ENCODE measurements around the gene ENSA.
"Not testable (repeated sequence)": the region's sequence is repeated elsewhere in the genome, so short reads cannot be mapped to it uniquely, and the experiment has no call there.

ENSA gene, protein sequence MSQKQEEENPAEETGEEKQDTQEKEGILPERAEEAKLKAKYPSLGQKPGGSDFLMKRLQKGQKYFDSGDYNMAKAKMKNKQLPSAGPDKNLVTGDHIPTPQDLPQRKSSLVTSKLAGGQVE

DNA sequence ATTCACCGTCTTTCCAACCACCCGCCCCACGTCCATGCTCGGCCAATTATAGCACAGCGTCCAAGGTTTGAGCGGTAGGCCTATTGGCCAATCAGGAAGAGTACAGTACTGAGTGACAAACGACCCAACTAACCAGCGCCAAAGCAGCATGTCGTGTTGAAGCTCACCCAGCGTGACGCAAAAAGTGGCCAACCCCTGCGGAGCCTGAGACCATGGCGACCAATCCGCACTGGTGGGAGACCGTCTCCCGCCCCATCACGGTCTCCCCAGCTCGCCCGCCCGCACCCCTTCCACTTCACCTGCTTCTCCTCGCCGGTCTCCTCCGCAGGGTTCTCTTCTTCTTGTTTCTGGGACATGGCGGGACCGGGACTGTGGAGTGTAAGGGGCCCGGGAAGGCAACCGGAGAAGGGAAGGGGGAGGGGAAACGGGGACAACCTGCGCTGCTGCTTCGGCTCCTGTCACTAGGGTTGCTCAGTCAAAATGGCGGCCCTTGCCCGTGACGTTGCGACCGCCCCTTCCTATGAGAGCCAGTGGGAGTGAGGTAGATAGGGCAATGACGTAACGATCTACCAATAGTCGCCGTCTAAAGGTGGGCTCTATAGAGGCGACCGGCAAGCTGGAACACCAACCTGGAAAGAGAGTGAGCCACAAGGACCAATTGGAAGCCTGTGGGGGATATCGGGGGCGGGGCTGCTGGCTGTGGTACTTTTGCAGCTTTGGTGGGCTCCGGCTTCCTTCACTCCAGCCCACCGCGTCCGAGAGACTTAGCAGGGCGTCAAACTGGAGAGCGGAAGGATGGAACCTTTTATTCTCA lies at the start of gene ENSA:
Gene ENSA, minus strand, starts transcription at position 498 of the 814 bp plus-strand sequence. Its CDS starts 142 bp downstream, at position 356.
- DNase-seq (peak; percentile 93), ATAC-seq (peak; percentile 91)

- ATAC-seq (no peak), DNase-seq (no peak)
These were observed 49.6 kb upstream of the ENSA start for GRCh38 chr1:150678988-150679387.

DNA sequence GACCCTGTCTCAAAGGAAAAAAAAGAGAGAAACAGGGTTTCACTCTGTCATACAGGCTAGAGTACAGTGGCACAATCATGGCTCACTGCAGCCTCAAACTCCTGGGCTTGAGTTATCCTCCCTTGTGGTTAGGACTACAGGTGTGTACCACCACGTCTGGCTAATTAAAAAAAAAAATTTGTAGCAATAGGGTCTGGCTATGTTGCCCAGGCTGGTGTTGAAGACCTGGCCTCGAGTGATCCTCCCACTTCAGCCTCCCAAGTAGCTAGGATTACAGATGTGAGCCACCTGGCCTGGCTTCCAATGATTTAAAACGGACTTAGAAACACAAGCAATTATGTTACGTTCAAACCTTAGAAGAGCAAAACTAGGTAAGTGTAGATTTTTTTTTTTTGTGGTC lies 45.5 kb upstream of the ENSA start:
- ATAC-seq (no peak), DNase-seq (no peak)

GRCh38 chr1:150663321-150663720 lies 33.9 kb upstream of the ENSA start:
- ATAC-seq, result no peak
- no peak for DNase-seq

- DNase-seq, result no peak
- no peak for ATAC-seq
These were observed 33.4 kb upstream of the ENSA start for GRCh38 chr1:150662811-150663210.

DNA sequence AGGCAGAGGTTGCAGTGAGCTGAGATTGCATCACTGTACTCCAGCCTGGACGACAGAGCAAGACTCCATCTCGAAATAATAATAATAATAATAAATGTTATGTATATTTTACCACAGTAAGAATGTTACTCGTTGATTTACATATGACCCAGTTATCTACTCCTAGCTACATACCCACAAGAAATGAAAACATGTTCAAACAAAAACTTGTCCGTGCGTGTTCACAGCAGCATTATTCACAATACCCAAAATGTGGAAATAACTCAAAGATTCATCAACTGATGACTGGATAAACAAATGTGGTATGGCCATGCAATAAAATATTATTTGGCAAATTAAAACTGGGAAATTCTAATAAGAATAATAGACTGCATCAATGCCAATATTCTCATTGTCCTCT lies 31.7 kb upstream of the ENSA start:
- DNase-seq (no peak), ATAC-seq (no peak)

GRCh38 chr1:150660584-150660983 lies 31.2 kb upstream of the ENSA start:
- no peak for ATAC-seq
- DNase-seq, result no peak

DNA sequence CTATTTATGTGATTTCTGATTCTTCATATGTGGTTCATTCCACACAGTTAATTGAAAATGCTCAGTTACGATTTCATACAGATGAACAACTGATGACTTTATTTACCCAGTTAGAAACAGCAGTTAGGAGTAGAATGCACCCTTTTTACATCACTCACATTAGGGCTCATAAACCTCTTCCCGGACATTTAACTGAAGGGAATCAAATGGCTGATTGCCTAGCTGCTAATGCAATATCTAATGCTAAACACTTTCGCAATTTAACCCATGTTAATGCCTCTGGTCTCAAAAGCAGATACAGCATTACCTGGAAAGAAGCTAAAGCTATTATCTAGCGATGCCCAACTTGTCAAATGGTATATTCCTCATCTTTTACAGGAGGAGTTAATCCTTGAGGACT lies 27.7 kb upstream of the ENSA start:
- ATAC-seq, result not testable (repeated sequence)

DNA sequence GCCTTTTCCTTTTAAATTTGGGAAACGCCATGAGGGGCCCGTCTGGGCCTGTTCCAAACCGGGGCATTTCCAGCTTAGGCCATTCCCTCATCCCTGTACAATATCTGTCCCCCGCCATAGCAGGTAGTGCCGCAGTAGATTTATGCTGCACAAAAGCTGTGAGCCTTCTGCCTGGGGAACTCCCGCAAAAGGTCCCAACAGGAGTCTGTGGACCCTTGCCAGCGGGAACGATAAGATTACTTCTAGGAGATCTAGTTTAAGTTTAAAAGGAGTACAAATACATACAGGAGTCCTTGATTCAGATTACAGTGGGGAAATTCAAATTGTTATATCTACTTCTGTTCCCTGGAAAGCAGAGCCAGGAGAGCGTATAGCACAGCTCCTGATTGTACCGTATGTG lies 25.2 kb upstream of the ENSA start:
- not testable (repeated sequence) for DNase-seq, ATAC-seq

More for the DNA sequence above, 27.7 kb upstream of the ENSA start:
- DNase-seq, result not testable (repeated sequence)

DNA sequence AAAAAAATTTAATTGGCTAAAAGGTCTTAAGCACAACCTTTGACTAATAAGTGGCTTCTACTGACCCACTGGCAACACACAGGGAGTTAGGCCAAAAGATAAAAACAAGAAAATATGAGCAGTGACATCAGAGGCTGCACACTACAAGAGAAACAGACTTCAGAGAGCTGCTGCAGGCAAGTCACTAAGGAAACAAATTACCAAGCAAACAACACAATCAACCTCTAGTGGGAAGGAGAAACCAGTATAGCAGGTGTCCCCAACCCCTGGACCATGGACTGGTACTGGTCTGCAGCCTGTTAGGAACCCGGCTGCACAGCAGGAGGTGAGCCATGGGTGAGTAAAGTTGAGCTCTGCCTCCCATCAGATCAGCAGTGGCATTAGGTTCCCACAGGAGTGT lies 20.8 kb upstream of the ENSA start:
- DNase-seq, result no peak
- ATAC-seq, result no peak

GRCh38 chr1:150649441-150650075 lies 20.1 kb upstream of the ENSA start:
- DNase-seq (no peak), ATAC-seq (no peak)

DNA sequence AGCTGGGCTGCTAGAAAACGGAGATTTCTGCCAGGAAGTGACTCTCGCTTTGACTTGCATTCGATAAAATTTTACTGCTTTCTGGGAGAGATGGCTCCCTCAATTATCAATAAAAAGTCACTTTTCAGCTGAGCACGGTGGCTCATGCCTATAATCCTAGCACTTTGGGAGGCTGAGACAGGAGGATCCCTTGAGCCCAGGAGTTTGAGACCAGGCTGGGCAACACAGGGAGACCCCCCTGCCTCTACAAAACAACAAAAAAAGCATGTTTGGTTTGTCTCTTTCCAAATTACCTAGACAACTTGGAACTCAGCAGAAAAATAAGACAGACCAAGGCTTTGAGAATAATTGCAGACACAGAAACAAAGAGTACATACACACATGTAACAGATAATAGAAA lies 12.9 kb upstream of the ENSA start:
- no peak for ATAC-seq

DNA sequence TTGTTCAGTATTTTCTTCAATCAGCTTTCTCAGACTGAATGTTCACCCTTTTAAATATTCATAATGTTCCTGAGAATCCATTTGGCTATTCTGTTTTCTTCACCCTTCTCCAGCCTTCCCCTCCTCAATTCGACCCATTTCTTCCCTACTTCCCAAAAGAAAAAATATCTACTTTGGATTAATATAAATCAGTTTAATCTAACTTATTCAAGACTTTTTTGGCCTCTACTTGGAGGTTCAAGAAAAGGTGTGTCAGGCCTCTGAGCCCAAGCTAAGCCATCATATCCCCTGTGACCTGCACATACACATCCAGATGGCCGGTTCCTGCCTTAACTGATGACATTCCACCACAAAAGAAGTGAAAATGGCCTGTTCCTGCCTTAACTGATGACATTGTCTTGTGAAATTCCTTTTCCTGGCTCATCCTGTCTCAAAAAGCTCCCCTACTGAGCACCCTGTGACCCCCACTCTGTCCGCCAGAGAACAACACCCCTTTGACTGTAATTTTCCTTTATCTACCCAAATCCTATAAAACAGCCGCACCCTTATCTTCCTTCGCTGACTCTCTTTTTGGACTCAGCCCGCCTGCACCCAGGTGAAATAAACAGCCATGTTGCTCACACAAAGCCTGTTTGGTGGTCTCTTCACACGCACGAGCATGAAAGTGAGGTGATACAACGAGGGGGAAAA lies 11.9 kb upstream of the ENSA start:
- ATAC-seq, DNase-seq: not testable (repeated sequence)

More for the DNA sequence above, 12.9 kb upstream of the ENSA start:
- no peak for DNase-seq

GRCh38 chr1:150638430-150638829 lies 9.0 kb upstream of the ENSA start:
- ATAC-seq, DNase-seq: not testable (repeated sequence)

GRCh38 chr1:150634839-150635622 lies 5.6 kb upstream of the ENSA start:
- not testable (repeated sequence) for ATAC-seq, DNase-seq

- ATAC-seq, result no peak
These were observed 672 bp downstream of the ENSA start for GRCh38 chr1:150628766-150629114.

GRCh38 chr1:150627826-150628410 lies 1.5 kb downstream of the ENSA start:
- DNase-seq, result no peak
- ATAC-seq, result no peak

More at GRCh38 chr1:150628766-150629114, 672 bp downstream of the ENSA start:
- no peak for DNase-seq

- ATAC-seq, result no peak
- peak; percentile 56 for DNase-seq
These were observed 3.3 kb downstream of the ENSA start for GRCh38 chr1:150626150-150626549.

DNA sequence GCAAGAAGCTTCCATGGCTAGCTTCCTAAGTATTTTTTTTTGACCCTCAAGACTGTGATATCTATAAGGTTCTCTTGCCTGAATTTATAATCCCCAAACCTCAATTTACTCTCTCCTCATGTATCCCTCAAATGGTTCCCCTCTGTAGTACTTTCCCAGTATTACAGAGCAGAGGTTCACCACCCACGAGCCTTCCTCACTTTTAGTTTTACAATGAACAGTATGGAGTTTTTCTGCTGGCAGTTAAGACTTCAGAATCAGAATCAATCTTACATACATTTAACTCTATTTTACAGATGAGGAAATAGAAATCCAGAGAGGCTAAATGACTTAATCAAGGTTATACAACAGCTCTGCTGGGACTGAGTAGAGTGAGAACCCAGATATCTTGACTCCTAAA lies 4.9 kb downstream of the ENSA start:
- not testable (repeated sequence) for ATAC-seq, DNase-seq

DNA sequence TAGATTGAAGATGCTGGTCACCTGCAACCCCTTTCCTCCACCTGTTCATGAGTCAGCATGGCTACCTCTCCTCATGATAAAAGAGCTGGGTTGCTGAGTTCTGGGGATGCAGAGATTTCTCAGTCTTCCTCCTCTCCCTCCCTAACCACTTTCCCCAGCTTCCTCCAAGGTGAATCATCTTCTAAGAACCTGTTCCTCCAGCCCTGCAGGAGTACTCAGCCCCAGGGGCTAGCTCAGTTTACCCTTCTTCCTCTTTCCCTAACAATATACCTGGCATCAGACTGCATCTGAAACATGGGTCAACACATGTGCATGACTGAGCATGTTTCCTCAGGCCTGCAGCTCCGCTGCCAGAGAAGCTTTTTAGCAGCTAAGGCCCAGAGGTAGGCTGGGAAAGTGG lies 5.3 kb downstream of the ENSA start:
- ATAC-seq, DNase-seq: not testable (repeated sequence)

- no peak for ATAC-seq
- no peak for DNase-seq
These were observed 7.0 kb downstream of the ENSA start for GRCh38 chr1:150622303-150622975.
